GM23248 (cell line): Measurements from ENCODE around the gene IL1RAPL1.

Experiments used
- EZH2 ChIP-seq: fragments of 200-600 bp; sonication (generic); IDR thresholded peaks from 2 replicates; pipeline ENCODE4 v1.6.1; 2018; ENCODE audit warnings: antibody characterized with exemption, mild to moderate bottlenecking; ENCODE audit not compliant: insufficient read depth, poor library complexity, severe bottlenecking
- EZH2phosphoT487 ChIP-seq: fragments of 200-600 bp; sonication (generic); IDR thresholded peaks from 2 replicates; pipeline ENCODE4 v1.6.1; 2018; ENCODE audit warnings: antibody characterized with exemption, moderate library complexity, mild to moderate bottlenecking, low read depth; ENCODE audit not compliant: insufficient read depth

- TF ChIP-seq EZH2 (no peak), EZH2phosphoT487 (no peak)
Measured at GRCh38 chrX:28988246-28988645, 401.0 kb downstream of the IL1RAPL1 start.
